Measurements from ENCODE around the gene CD44.

DNA sequence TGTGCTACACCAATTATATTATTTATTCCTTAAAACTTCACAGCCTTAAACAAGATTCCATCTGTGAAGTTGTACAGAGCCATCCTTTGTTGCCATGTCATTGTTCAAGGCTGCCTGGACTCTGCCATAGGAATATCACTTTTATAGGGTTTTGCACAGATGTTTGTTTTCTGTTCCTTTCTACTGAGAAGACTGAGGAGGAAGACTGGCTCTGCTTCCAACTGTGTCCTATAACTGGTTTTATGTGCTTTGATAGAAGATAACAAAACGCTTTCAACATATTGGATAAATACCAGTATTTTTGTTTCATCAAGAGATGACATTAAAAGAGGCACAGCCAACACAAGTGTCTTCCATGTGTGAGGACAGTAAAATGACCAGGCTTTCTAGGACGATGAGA is 120.6 kb downstream of the CD44 start:
- no peak for TF ChIP-seq CTCF (IDR thresholded peaks at IDR 0.05)
- no peak for TF ChIP-seq POLR2A (IDR thresholded peaks at IDR 0.05)

All from heart left ventricle (tissue), 13 donors.